Measurements from ENCODE around the gene SNX18.
"Not testable (repeated sequence)": the region's sequence is repeated elsewhere in the genome, so short reads cannot be mapped to it uniquely, and the experiment has no call there.

SNX18 gene

DNA sequence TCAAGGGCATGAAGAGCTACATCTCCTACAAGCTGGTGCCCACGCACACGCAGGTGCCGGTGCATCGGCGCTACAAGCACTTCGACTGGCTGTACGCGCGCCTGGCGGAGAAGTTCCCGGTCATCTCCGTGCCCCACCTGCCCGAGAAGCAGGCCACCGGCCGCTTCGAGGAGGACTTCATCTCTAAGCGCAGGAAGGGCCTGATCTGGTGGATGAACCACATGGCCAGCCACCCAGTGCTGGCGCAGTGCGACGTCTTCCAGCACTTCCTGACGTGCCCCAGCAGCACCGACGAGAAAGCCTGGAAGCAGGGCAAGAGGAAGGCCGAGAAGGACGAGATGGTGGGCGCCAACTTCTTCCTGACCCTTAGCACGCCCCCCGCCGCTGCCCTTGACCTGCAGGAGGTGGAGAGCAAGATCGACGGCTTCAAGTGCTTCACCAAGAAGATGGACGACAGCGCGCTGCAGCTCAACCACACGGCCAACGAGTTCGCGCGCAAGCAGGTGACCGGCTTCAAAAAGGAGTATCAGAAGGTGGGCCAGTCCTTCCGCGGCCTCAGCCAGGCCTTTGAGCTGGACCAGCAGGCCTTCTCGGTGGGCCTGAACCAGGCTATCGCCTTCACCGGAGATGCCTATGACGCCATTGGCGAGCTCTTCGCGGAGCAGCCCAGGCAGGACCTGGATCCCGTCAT is 1.4 kb downstream of the SNX18 start:
- no peak for DNase-seq (ENCODE audit: low read depth in 2 of 2)

DNA sequence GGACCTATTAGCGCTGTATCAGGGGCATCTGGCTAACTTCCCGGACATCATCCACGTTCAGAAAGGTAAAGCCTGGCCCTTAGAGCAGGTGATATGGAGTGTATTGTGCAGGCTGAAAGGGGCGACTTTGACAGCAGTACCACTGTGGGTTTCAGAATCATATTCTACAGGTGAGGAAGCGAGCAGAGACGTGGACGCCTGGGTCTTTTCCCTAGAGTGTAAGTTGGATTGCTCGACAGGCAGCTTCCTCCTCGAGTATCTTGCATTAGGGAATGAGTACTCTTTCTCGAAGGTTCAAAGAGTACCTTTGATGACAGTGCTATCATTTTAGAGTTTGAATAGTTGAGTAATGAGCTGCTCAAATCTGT is 1.9 kb downstream of the SNX18 start:
- DNase-seq (ENCODE audit: low read depth in 2 of 2) = no peak

DNA sequence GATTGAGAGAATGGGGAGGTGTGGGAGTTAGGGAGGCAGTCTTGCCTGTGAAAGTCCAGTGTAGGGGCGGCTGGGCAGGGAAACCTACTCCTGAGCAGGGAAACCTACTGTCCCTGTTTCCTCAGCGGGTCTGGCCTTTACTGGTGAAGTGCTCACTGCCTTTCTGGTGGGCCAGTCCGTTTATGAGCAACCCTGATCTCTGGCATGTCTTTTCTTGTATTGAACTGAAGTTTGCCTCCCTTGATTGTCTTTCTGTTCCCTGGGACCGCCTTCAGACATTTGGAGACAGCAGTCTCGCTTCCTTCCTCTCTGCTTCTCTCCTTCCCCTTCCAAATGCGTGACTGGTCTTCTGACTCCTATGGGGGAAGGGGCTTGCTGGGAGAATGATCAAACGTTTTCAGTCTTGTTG is 2.9 kb downstream of the SNX18 start:
- DNase-seq (ENCODE audit: low read depth in 2 of 2) = no peak

DNA sequence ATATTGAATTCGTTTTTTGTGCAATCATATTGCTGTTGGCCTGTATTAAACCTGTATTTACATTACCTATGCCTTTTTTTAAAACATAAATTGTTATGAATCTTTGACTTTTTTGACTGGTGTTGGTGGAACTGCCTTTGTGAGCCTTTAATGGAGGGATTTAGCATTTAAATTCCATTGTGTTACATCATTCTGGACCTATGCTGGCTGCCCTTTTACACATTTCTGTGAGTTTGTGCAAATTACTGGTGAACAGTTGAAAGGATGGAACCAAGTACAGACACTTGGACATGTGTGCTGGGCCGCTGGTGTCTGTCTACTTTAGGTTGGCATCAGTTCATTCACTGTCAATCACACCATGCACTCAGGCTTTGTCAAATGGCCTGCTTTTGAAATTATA is 3.4 kb downstream of the SNX18 start:
- DNase-seq (ENCODE audit: low read depth in 2 of 2) = no peak

DNA sequence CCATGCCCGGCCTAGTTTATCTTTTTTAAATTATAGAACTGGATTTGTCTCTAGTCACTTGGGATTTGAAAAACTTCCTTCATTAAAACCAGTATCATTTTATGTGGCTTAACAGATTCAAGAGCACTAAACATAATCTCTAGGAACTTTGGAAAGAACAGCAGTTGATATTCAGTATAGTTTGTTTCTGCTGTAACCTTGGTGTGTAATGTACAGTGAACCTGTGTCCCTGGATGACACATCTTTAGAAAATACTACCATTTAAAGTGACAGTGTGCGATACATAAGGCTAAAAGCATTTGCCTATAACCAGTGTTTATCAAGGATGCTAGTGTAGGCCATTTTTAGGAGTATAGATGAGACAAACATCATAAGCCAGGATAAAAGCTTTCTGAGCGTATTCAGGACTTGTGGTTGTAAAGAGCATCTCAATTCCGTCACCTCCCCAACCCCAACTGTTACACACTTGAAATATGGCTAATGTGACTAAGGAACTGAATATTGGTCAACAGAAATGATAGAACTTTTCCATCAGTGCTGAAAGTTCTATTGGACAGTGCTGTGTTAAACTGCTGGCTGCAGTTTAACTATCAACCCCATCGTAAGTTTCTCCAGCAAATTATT is 4.4 kb downstream of the SNX18 start:
- no peak for DNase-seq (ENCODE audit: low read depth in 2 of 2)

DNA sequence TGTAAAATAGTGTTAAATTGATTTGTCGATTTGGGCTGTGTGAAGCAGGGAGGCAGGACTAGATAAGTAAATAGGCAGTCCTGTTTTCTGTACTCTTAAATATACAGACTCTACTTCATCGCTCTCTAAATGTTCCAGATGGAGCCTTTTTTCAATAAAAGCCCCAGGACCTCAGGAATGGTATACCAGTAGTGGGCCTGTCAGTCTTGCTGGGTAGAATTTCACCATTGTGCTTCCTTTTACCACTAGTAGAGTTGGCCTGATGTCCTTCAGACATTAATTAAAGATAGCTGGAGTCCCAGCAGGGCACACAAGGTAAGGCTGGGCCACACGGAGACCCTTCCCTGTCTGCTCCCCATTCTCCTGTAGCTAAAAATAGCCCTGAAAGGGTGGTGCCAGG is 6.0 kb downstream of the SNX18 start:
- DNase-seq (ENCODE audit: low read depth in 2 of 2) = no peak

DNA sequence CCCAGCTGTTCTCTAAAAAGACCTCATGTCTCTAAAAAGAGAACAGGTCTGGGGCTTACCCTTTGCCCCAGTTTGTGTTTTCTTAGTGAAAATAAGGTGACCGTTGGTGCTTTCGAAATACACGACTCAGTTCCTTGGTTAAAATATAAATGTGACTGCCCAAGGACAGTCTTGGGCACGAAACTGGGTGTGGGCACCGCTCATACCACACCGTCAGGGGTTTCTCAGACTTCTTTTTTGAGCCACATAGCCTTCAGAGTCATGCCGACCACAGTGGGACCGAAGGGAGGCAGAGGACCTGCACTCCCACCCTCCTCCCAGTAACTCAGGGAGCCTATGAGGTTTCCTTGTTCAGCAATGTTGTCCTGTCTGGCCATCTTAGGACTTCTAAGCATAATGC is 6.5 kb downstream of the SNX18 start:
- no peak for DNase-seq (ENCODE audit: low read depth in 2 of 2)

DNA sequence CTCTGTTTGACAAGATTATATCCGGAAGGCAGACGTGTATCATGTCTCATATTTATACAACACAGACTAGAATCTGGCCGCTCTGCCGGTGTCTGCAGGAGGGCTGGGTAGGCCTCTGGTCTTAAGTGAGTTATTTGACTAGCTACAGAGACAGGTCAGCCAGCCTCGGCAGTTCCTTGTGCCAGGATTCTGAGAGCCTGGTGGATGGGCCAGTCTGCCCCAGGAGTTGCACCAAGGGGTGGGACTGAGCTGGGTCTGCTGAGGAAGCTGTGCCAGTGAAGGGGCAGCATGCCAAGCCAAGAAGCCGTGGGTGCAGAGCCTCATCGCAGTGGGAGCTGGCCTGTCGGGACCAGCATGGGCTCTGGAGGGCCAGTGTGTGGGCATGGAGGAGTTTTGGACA is 7.1 kb downstream of the SNX18 start:
- no peak for DNase-seq (ENCODE audit: low read depth in 2 of 2)

DNA sequence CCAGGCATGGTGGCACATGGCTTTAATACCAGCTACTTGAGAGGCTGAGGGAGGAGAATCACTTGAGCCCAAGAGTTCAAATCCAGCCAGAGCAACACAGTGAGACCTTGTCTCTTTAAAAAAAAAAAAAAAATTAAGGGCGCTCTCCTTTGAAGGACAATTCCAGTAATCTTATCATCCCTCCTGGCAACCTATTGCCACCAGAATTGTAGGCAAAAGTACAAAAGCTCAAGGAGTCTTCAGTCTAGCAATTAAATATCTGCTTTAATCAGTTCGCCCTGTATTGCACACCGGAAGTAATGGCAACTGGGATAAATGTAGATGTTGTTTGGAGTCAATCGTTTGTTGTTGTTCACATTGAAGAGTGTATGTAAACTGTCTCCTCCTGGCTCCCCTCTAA is 7.7 kb downstream of the SNX18 start:
- DNase-seq (ENCODE audit: low read depth in 2 of 2) = no peak

DNA sequence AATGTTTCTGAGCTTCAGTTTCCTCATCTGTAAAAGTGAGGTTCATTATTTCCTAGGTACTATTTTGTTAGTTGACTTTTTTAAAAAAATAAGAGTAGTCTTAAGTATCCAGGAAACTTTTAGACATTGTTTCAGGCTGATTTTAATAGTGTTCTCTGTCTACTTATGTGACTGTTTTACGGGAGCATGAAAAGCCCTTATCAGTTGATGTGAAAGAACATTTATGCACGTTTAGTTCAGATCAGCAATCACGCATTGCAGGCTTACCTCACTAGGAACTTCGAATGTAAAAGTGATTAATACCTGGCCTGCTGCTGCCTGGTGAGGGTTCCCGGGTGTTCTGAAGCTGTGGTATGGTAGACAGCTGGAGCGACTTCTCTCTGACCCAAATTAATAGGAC is 8.1 kb downstream of the SNX18 start:
- DNase-seq (ENCODE audit: low read depth in 2 of 2) = no peak

DNA sequence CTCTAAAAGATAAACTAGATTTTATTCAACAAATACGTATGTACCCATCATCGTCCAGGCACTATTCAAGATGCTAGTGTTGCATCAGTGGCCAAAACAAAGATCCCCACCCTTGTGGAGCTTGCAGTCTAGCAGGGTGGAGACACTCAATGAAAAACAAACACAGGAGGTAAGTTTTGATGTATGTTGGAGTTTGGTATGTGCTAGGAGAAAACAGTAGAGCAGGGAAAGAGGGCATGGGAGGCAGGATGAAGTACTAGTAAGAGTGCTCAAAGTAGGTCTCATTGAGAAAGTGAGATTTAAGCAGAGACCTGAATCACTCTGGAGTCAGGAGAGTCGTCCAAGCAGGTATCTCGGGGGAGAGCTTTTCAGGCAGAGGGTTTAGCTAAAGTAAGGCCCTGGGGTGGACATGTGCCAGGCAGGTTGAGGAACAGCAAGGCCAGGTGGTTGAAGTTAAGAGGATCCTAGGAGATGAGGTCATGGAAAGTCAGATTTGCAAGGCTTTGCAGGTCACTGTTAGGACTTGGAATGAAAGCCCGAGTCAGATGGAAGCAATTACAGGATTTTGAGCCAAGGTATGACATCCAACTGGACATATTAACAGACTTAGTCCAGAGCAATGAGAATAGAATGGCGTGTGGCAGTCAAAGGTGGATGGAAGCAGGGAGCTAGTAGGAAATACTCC is 9.2 kb downstream of the SNX18 start:
- DNase-seq (ENCODE audit: low read depth in 2 of 2) = no peak

DNA sequence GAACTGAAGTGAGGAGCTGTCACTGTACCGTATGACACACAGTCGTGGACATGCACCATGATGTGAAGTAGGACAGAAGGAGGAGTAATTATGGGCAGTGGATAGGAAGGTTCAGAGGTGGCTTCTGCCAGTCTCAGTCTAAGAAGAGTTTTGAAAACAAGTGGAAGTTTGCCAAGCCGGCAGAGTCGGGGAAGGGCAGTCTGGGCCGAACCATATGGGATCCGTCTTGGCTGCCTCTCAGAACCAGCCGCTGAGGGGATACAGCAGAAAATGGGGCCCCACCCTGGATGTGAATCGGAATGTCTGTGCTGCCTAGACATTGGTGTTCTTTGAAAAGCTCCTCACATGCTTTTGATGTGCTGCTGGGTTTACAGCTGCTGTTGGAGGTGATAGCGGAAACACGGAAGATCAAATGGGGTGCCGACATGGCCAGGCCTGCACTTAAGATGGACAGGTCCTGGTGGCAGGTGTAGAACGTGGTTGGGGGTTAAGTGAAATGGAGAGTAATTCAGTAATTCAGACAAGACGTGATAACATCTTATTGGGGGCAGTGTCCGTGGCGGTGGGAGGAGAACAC is 11.2 kb downstream of the SNX18 start:
- DNase-seq (ENCODE audit: low read depth in 2 of 2) = no peak

DNA sequence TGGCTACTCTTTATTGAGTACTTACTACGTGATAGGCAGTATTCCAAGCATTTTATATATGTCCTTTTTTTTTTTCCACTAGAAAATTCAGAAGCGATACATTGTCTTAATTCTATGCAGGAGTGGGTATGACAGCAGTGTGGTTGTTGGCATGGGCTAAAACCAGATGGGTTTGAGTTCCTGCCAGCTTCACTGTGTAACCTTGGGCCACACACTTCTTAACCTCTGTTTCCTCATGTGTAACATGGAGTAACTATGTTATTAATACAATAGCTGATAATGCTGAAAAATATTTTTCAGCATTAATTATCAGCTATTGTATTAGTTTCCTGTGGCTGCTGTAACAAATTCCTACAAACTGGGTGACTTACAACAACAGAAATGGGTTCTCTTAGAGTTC is 12.0 kb downstream of the SNX18 start:
- DNase-seq (ENCODE audit: low read depth in 2 of 2) = no peak

DNA sequence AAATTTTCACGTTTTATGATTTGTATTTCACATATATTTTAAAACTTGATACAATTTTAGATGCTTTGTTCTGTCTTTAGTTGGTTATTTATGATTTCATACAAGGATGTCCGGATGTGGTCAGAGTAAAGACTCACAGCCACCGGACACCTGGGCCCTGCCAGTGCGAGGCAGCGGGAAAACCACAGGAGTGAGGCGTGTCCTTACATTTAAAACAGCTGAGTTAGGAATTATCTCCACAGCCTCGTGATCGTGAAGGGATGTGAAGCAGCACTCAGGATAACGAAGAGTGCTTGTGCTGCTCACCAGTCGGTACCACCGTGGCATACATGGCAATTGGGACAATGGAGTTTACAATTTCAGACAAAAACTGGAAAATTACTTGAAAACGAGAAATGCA is 14.0 kb downstream of the SNX18 start:
- DNase-seq (ENCODE audit: low read depth in 2 of 2) = no peak

DNA sequence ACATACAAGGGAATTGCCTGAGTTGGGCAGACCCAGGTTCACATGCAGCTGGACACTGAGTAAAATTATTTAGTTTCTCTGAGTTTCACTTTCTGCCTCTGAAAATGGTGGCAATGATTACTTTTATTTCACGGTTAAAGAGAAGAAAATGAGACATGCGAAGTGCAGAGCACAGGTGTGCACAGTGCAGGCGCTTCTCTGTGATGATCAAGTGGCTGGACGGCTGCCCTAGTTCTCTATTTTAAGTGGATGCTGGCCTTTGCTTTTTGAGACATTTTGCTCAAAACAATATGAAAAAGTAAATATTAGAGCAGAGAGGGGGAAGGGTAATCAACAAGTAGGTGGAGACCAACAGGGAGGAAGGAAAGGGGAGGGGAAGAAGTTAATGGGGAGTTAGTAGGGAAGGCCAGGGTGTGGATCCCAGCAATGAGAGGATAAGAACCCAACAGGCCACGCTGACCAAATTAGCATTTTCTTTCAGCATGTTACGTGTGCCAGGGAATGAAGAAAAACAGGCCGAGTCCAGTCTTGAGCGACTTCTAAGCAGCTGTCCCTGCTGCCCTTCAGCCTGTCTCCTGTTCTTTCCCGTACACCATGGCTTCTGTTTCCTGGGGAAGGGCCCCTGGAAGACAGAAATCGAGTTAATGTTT is 16.1 kb downstream of the SNX18 start:
- no peak for DNase-seq (ENCODE audit: low read depth in 2 of 2)

DNA sequence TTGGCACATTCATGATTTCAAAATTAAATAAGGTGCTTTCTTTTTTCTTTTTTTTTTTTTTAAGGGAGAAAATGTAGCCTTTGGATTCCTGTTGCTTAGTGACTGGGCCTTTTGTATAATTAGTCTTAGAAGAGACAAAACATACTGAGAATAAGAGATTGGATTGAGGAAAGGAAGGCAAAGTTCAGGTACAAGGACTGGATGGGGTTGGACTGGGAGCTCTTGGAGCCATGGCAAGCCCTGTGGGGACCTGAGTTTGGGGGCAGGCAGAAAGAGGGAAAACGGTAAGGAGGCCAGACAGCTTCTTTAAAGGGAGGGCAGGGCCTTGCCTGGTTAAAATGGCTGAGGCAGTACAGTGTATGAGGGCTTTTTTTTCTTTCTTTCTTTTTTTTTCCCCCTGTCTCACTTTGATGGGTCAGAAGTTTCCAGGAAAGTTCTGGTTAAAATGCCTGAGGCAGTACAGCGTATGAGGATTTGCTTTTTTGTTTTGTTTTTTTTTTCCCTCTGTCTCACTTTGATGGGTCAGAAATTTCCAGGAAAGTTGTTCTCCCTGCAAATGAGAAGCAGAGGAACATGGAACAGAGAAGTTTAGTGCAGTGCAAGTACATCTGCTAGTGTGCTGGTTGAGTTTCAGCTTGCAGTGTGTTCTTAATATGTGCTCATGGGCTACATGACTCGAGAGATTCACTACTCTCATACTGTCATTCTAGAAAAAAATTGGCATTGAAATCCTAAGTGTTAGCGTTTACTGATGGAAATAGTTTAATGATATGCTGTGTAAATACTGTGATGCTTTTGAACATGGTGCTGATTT is 16.8 kb downstream of the SNX18 start:
- no peak for DNase-seq (ENCODE audit: low read depth in 2 of 2)

DNA sequence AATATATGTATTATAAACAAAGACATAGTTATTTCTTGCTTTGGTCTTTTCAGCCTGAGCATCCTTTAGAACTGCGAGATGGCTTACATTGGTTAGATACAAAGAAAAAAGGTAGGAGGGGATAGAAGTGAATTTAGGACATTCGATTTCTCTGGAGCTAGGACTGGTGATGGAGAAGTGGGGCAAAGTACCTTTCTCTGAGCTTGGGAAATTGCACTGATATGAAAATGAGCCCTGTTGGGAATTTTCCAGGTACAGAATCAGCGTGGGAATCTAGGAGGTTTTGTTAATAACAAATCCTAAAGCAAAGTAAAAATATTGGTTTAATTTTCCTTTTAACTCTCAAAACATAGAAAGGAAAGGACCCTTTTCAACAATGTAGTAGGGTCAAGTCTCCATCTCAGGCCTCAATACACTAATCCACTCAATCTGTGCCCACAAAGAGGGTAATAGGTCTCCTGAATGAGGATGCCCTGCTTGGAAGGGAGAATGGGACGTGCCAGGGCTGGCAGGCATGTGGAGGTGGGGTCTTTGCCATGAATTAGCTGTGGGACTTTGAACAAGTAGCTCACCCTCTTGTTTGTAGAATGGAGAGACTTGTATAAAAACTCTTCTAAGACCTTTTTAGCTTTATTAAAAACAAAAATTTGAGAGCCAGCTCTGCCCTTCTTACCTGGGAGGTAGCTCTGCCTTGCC is 17.7 kb downstream of the SNX18 start:
- no peak for DNase-seq (ENCODE audit: low read depth in 2 of 2)

DNA sequence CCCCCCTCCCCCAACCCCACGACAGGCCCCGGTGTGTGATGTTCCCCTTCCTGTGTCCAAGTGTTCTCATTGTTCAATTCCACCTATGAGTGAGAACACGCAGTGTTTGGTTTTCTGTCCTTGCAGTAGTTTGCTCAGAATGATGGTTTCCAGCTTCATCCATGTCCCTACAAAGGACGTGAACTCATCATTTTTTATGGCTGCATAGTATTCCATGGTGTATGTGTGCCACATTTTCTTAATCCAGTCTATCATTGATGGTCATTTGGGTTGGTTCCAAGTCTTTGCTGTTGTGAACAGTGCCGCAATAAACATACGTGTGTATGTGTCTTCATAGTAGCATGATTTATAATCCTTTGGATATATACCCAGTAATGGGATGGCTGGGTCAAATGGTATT is 18.8 kb downstream of the SNX18 start:
- not testable (repeated sequence) for DNase-seq (ENCODE audit: low read depth in 2 of 2)

DNA sequence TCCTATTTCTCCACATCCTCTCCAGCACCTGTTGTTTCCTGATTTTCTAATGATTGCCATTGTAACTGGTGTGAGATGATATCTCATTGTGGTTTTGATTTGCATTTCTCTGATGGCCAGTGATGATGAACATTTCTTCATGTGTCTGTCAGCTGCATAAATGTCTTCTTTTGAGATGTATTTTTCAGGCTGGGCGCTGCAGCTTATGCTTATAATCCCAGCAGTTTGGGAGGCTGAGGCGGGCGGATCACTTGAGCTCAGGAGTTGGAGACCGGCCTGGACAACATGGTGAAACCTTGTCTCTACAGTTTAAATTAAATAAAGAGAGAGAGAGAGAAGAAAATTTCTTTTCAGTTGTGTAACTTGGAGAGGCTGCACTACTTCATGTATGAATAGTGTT is 19.3 kb downstream of the SNX18 start:
- not testable (repeated sequence) for DNase-seq (ENCODE audit: low read depth in 2 of 2)

DNA sequence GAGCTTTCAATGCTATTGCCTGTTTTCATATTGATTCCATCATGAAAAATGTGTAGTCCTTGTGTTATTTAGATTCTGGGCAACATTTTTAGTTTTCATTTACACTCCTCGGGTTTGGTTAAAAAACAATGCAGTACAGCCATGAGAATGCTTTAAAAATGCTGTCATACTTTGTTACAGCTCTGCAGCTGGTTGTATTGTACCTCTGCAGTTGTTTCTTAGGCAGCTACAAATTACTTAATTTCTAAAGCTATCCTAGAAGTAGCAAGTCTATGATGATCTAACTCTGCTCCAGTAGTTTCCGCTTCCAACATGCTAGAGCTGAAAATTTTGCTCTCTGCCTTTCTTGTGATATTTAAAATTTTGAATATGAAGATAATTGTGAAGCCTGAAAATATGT is 20.2 kb downstream of the SNX18 start:
- DNase-seq (ENCODE audit: low read depth in 2 of 2) = no peak

DNA sequence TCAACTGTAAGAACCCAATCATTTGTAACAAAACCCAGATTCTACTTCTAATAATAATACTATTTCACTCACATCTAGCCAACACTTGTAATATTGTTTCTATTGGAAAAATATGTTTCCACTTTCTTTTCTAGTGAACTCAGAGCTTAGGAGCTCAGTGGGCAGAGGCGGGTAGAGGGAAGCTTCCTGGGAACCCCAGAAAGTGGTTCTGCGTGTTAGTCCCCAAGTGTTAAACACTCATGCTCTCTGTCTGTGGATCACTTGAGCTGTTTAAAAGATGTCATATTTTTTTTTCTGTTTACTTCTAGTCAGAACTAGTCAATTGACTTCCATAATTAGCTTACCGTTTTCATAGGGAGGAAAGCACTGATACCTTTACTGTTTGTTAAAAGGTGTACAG is 20.6 kb downstream of the SNX18 start:
- DNase-seq (ENCODE audit: low read depth in 2 of 2) = no peak

All from stimulated activated CD8-positive, alpha-beta memory T cell treated with anti-CD3 and anti-CD28 coated beads, Interleukin-2, amount 100 ng/mL, for 1 hour (primary cell).